Measurements from ENCODE around the gene PRELP.

Gene PRELP

GRCh38 chr1:203497269-203497777, 21.7 kb downstream of the PRELP start:
- TF ChIP-seq ZBTB7A (IDR thresholded peaks at IDR 0.05; ENCODE audit: low read depth) (no peak), CEBPB (IDR thresholded peaks at IDR 0.05) (no peak), TCF12 (IDR thresholded peaks at IDR 0.05; ENCODE audit: low read depth) (no peak), EP300 (IDR thresholded peaks at IDR 0.05; ENCODE audit: borderline replicate concordance) (no peak), USF1 (IDR thresholded peaks at IDR 0.05) (no peak), NFIC (IDR thresholded peaks at IDR 0.05) (no peak), RAD21 (IDR thresholded peaks at IDR 0.05; ENCODE audit: low read depth) (no peak), TEAD4 (IDR thresholded peaks at IDR 0.05) (no peak), MAX (IDR thresholded peaks at IDR 0.05) (no peak), FOXM1 (IDR thresholded peaks at IDR 0.05; ENCODE audit: borderline replicate concordance, low read depth) (no peak), YY1 (IDR thresholded peaks at IDR 0.05; ENCODE audit: low read depth) (no peak)

- no peak for TF ChIP-seq CEBPB (IDR thresholded peaks at IDR 0.05)
- TF ChIP-seq TCF12 (IDR thresholded peaks at IDR 0.05; ENCODE audit: low read depth): no peak
- TF ChIP-seq ZBTB7A (IDR thresholded peaks at IDR 0.05; ENCODE audit: low read depth): no peak
- no peak for TF ChIP-seq EP300 (IDR thresholded peaks at IDR 0.05; ENCODE audit: borderline replicate concordance)
- no peak for TF ChIP-seq YY1 (IDR thresholded peaks at IDR 0.05; ENCODE audit: low read depth)
- no peak for TF ChIP-seq NFIC (IDR thresholded peaks at IDR 0.05)
- no peak for TF ChIP-seq EGR1 (IDR thresholded peaks at IDR 0.05)
- TF ChIP-seq CREB1 (IDR thresholded peaks at IDR 0.05; ENCODE audit: low read depth): no peak
- TF ChIP-seq FOXM1 (IDR thresholded peaks at IDR 0.05; ENCODE audit: borderline replicate concordance, low read depth): no peak
- no peak for TF ChIP-seq REST (IDR thresholded peaks at IDR 0.05; ENCODE audit: low read depth)
- TF ChIP-seq TAF1 (IDR thresholded peaks at IDR 0.05; ENCODE audit: low read depth): no peak
- no peak for TF ChIP-seq USF1 (IDR thresholded peaks at IDR 0.05)
- no peak for TF ChIP-seq MAX (IDR thresholded peaks at IDR 0.05)
- TF ChIP-seq RAD21 (IDR thresholded peaks at IDR 0.05; ENCODE audit: low read depth): no peak
- no peak for TF ChIP-seq TEAD4 (IDR thresholded peaks at IDR 0.05)
These were observed 24.2 kb downstream of the PRELP start for GRCh38 chr1:203499643-203500278.

GRCh38 chr1:203500279-203500678, 24.7 kb downstream of the PRELP start:
- TF ChIP-seq FOXM1 (IDR thresholded peaks at IDR 0.05; ENCODE audit: borderline replicate concordance, low read depth) (no peak), CEBPB (IDR thresholded peaks at IDR 0.05) (no peak), TCF12 (IDR thresholded peaks at IDR 0.05; ENCODE audit: low read depth) (no peak), USF1 (IDR thresholded peaks at IDR 0.05) (no peak), CREB1 (IDR thresholded peaks at IDR 0.05; ENCODE audit: low read depth) (no peak)

GRCh38 chr1:203503836-203504235, 28.2 kb downstream of the PRELP start:
- TF ChIP-seq MAX (IDR thresholded peaks at IDR 0.05) (no peak), FOXM1 (IDR thresholded peaks at IDR 0.05; ENCODE audit: borderline replicate concordance, low read depth) (no peak), EGR1 (IDR thresholded peaks at IDR 0.05) (no peak), EP300 (IDR thresholded peaks at IDR 0.05; ENCODE audit: borderline replicate concordance) (no peak), USF1 (IDR thresholded peaks at IDR 0.05) (no peak), ZBTB7A (IDR thresholded peaks at IDR 0.05; ENCODE audit: low read depth) (no peak), YY1 (IDR thresholded peaks at IDR 0.05; ENCODE audit: low read depth) (no peak), TEAD4 (IDR thresholded peaks at IDR 0.05) (no peak), TAF1 (IDR thresholded peaks at IDR 0.05; ENCODE audit: low read depth) (no peak), REST (IDR thresholded peaks at IDR 0.05; ENCODE audit: low read depth) (no peak), CREB1 (IDR thresholded peaks at IDR 0.05; ENCODE audit: low read depth) (no peak), RAD21 (IDR thresholded peaks at IDR 0.05; ENCODE audit: low read depth) (no peak), CEBPB (IDR thresholded peaks at IDR 0.05) (no peak), TCF12 (IDR thresholded peaks at IDR 0.05; ENCODE audit: low read depth) (no peak), NFIC (IDR thresholded peaks at IDR 0.05) (no peak)

All from Ishikawa (cell line).